GM23248 (cell line): ENCODE data around the gene LAMA5.

Experiments
- EZH2 ChIP-seq: fragments of 200-600 bp; sonication (generic); IDR thresholded peaks from 2 replicates; pipeline ENCODE4 v1.6.1; 2018; ENCODE audit warnings: antibody characterized with exemption, mild to moderate bottlenecking; ENCODE audit not compliant: insufficient read depth, poor library complexity, severe bottlenecking
- EZH2phosphoT487 ChIP-seq: fragments of 200-600 bp; sonication (generic); IDR thresholded peaks from 2 replicates; pipeline ENCODE4 v1.6.1; 2018; ENCODE audit warnings: antibody characterized with exemption, moderate library complexity, mild to moderate bottlenecking, low read depth; ENCODE audit not compliant: insufficient read depth

- TF ChIP-seq EZH2 (no peak), EZH2phosphoT487 (no peak)
These were observed 103.7 kb downstream of the LAMA5 start for GRCh38 chr20:62263396-62263795.
